Measurements from ENCODE around the gene TEX36.
"Not testable (repeated sequence)": the region's sequence is repeated elsewhere in the genome, so short reads cannot be mapped to it uniquely, and the experiment has no call there.

Gene TEX36

GRCh38 chr10:125628104-125629049, 54.6 kb downstream of the TEX36 start:
- no peak for DNase-seq

- DNase-seq = no peak
These were observed 55.3 kb downstream of the TEX36 start for GRCh38 chr10:125627646-125628045.

- no peak for DNase-seq
These were observed 56.3 kb downstream of the TEX36 start for GRCh38 chr10:125626671-125627070.

- no peak for DNase-seq
These were observed 57.4 kb downstream of the TEX36 start for GRCh38 chr10:125625586-125625985.

- DNase-seq = no peak
These were observed 58.2 kb downstream of the TEX36 start for GRCh38 chr10:125624800-125625199.

- DNase-seq = no peak
These were observed 61.9 kb downstream of the TEX36 start for GRCh38 chr10:125621052-125621451.

- DNase-seq = no peak
These were observed 62.6 kb downstream of the TEX36 start for GRCh38 chr10:125620401-125620800.

- DNase-seq = not testable (repeated sequence)
These were observed 69.9 kb downstream of the TEX36 start for GRCh38 chr10:125613062-125613461.

- DNase-seq = no peak
These were observed 71.2 kb downstream of the TEX36 start for GRCh38 chr10:125611756-125612155.

GRCh38 chr10:125611216-125611615, 71.7 kb downstream of the TEX36 start:
- DNase-seq = no peak

- DNase-seq = no peak
These were observed 73.1 kb downstream of the TEX36 start for GRCh38 chr10:125609859-125610258.

- DNase-seq = no peak
These were observed 74.5 kb downstream of the TEX36 start for GRCh38 chr10:125608474-125608873.

- no peak for DNase-seq
These were observed 75.2 kb downstream of the TEX36 start for GRCh38 chr10:125607689-125608290.

GRCh38 chr10:125606414-125607010, 76.5 kb downstream of the TEX36 start:
- DNase-seq = no peak

Measured in activated CD8-positive, alpha-beta memory T cell treated with anti-CD3 and anti-CD28 coated beads for 24 hours (primary cell).